NCI-H524 (cell line): ENCODE data around the gene COPE.

Source experiments
- DNase-seq, 2 experiments: peaks; one replicate each; lab custom pipeline; 2025; lab: John Stamatoyannopoulos, UW

COPE gene

GRCh38 chr19:18851673-18852325 is 67.4 kb downstream of the COPE start:
- DNase-seq: no peak

- no peak for DNase-seq
Measured at GRCh38 chr19:18850471-18851375, 68.5 kb downstream of the COPE start.

GRCh38 chr19:18849838-18850400 is 69.3 kb downstream of the COPE start:
- DNase-seq: no peak
